IMR-90 (cell line): ENCODE measurements around the gene CLCA1.

Source experiments
- CEBPB ChIP-seq: IDR thresholded peaks from 2 replicates; pipeline ENCODE4 v1.6.1; 2012; ENCODE audit warnings: low read depth, low read length, improper control_type of control experiment
- CTCF ChIP-seq: conservative IDR thresholded peaks from 2 replicates; pipeline ENCODE4 v1.5.1; 2012; ENCODE audit warnings: mild to moderate bottlenecking, low read depth, low read length, improper control_type of control experiment
- ELK1 ChIP-seq: fragments of 150-350 bp; IDR thresholded peaks from 2 replicates; pipeline ENCODE4 v1.6.1; 2016; ENCODE audit warnings: low read depth, mild to moderate bottlenecking, low read length, moderate library complexity, borderline replicate concordance
- FOS ChIP-seq: fragments of 150-350 bp; IDR thresholded peaks from 2 replicates; pipeline ENCODE4 v1.6.1; 2016; ENCODE audit warnings: low read depth, low read length
- MAFK ChIP-seq: IDR thresholded peaks from 2 replicates; pipeline ENCODE4 v1.6.1; 2012; ENCODE audit warnings: low read depth, low read length, improper control_type of control experiment
- MXI1 ChIP-seq: IDR thresholded peaks from 2 replicates; pipeline ENCODE4 v1.6.1; 2012; ENCODE audit warnings: low read depth, mild to moderate bottlenecking, low read length, moderate library complexity, borderline replicate concordance
- NFE2L2 ChIP-seq: fragments of 150-350 bp; IDR thresholded peaks from 2 replicates; pipeline ENCODE4 v1.6.1; 2016; ENCODE audit warnings: low read depth, mild to moderate bottlenecking, low read length
- POLR2A ChIP-seq: IDR thresholded peaks from 2 replicates; pipeline ENCODE4 v1.6.1; 2012; ENCODE audit warnings: mild to moderate bottlenecking, low read depth, low read length
- RAD21 ChIP-seq: IDR thresholded peaks from 2 replicates; pipeline ENCODE4 v1.6.1; 2012; ENCODE audit warnings: low read length, improper control_type of control experiment
- RCOR1 ChIP-seq: IDR thresholded peaks from 2 replicates; pipeline ENCODE4 v1.6.1; 2012; ENCODE audit warnings: mild to moderate bottlenecking, low read length, improper control_type of control experiment; ENCODE audit not compliant: insufficient replicate concordance
- RFX5 ChIP-seq: IDR thresholded peaks from 2 replicates; pipeline ENCODE4 v1.8.0; 2012; ENCODE audit warnings: low read depth, mild to moderate bottlenecking, low read length, moderate library complexity
- SMC3 ChIP-seq: fragments of 150-350 bp; IDR thresholded peaks from 2 replicates; pipeline ENCODE4 v1.6.1; 2016; ENCODE audit warnings: low read depth, mild to moderate bottlenecking, antibody characterized with exemption, low read length, moderate library complexity
- USF2 ChIP-seq: fragments of 150-350 bp; IDR thresholded peaks from 2 replicates; pipeline ENCODE4 v1.6.1; 2017; ENCODE audit warnings: mild to moderate bottlenecking, antibody characterized with exemption, low read length, low read depth

GRCh38 chr1:86481966-86482365 lies 13.2 kb downstream of the CLCA1 start:
- TF ChIP-seq CTCF (no peak), POLR2A (no peak), CEBPB (no peak), MXI1 (no peak), RCOR1 (no peak), SMC3 (no peak), RAD21 (no peak), FOS (no peak), USF2 (no peak), NFE2L2 (no peak), MAFK (no peak), RFX5 (no peak), ELK1 (no peak)
